Neural progenitor cell (in vitro differentiated cells): ENCODE data around the gene WDFY2. TPM values are rescaled to one million over a fixed set of nuclear protein-coding genes. Genes with fewer than 3 reads are reported as not detected.
"Not testable (repeated sequence)": the region's sequence is repeated elsewhere in the genome, so short reads cannot be mapped to it uniquely, and the experiment has no call there.

ENCODE experiments used
- DNase-seq: peaks from one replicate; pipeline ENCODE4 v3.0.0-alpha.2; 2016; ENCODE audit warnings: low spot score
- H2AFZ ChIP-seq: fragments of 200-600 bp; sonication (generic); replicated peaks from 2 replicates; pipeline ENCODE4 v1.6.1; 2016; ENCODE audit warnings: antibody characterized with exemption
- H3F3A ChIP-seq: fragments of 200-600 bp; sonication (generic); 2 replicates; pipeline ENCODE4 v1.6.1; 2016; ENCODE audit warnings: antibody characterized with exemption, low read depth
- H3K27ac ChIP-seq: fragments of 200-600 bp; sonication (generic); 2 replicates; pipeline ENCODE4 v1.5.1; 2016; ENCODE audit warnings: mild to moderate bottlenecking
- H3K27me3 ChIP-seq: fragments of 200-600 bp; sonication (generic); 2 replicates; pipeline ENCODE4 v1.6.1; 2016; ENCODE audit warnings: mild to moderate bottlenecking, moderate library complexity
- H3K36me3 ChIP-seq: fragments of 200-600 bp; sonication (generic); 2 replicates; pipeline ENCODE4 v1.5.1; 2016
- H3K4me1 ChIP-seq: fragments of 200-600 bp; sonication (generic); 2 replicates; pipeline ENCODE4 v1.6.1; 2016; ENCODE audit warnings: mixed run types
- H3K4me2 ChIP-seq: fragments of 200-600 bp; sonication (generic); 2 replicates; pipeline ENCODE4 v1.6.1; 2016
- H3K4me3 ChIP-seq: fragments of 200-600 bp; sonication (generic); 2 replicates; pipeline ENCODE4 v1.5.1; 2016
- H3K79me2 ChIP-seq: fragments of 200-600 bp; sonication (generic); 2 replicates; pipeline ENCODE4 v1.6.1; 2016; ENCODE audit warnings: low read depth
- H3K9ac ChIP-seq: fragments of 200-600 bp; sonication (generic); 2 replicates; pipeline ENCODE4 v1.6.1; 2016
- H3K9me3 ChIP-seq: fragments of 200-600 bp; sonication (generic); 2 replicates; pipeline ENCODE4 v1.5.1; 2016; ENCODE audit warnings: low read depth
- H4K20me1 ChIP-seq: fragments of 200-600 bp; sonication (generic); 2 replicates; pipeline ENCODE4 v1.6.1; 2016; ENCODE audit warnings: low read depth
- H3K27ac Mint-ChIP-seq: 3 replicates; pipeline ENCODE4 v1.8.0; 2021; ENCODE audit warnings: mixed read lengths
- H3K27me3 Mint-ChIP-seq: 2 replicates; pipeline ENCODE4 v1.8.0; 2022; ENCODE audit warnings: low read depth, mild to moderate bottlenecking, inconsistent platforms, moderate library complexity, mixed read lengths; ENCODE audit not compliant: insufficient read depth
- H3K36me3 Mint-ChIP-seq: 3 replicates; pipeline ENCODE4 v1.8.0; 2021; ENCODE audit warnings: mixed read lengths
- H3K4me1 Mint-ChIP-seq: 3 replicates; pipeline ENCODE4 v1.8.0; 2021; ENCODE audit warnings: mixed read lengths
- H3K4me3 Mint-ChIP-seq: 3 replicates; pipeline ENCODE4 v1.8.0; 2021; ENCODE audit warnings: mild to moderate bottlenecking, moderate library complexity, mixed read lengths
- H3K9me3 Mint-ChIP-seq: 3 replicates; pipeline ENCODE4 v1.8.0; 2020; ENCODE audit warnings: mixed read lengths
- CTCF ChIP-seq: fragments of 200-600 bp; sonication (generic); IDR thresholded peaks from 2 replicates; pipeline ENCODE4 v1.5.1; 2017; ENCODE audit warnings: antibody characterized with exemption, mild to moderate bottlenecking
- EZH2 ChIP-seq: fragments of 200-600 bp; sonication (generic); IDR thresholded peaks from 2 replicates; pipeline ENCODE4 v1.6.1; 2017; ENCODE audit warnings: antibody characterized with exemption, mild to moderate bottlenecking, moderate library complexity
- EZH2phosphoT487 ChIP-seq: fragments of 200-600 bp; sonication (generic); IDR thresholded peaks from 2 replicates; pipeline ENCODE4 v1.6.1; 2017; ENCODE audit warnings: antibody characterized with exemption
- total RNA-seq: library from RNA; depleted of rRNA; stranded (reverse); fragments of >200 nt; gene quantifications from 2 replicates; pipeline ENCODE4 v1.2.3, GENCODE V29; 2015; ENCODE audit warnings: low replicate concordance

The WDFY2 gene
- total RNA-seq, 1 donor from 2014 or later = 18.3 TPM

GRCh38 chr13:51559946-51560735, 24.1 kb upstream of the WDFY2 start:
- Histone ChIP-seq H2AFZ (peak overlapping the region; percentile 35), H3K79me2 (no peaks in the 10 kb centered on the region), H3F3A (no peaks in the 10 kb centered on the region), H3K27me3 (no peaks in the 10 kb centered on the region), H3K9ac (no peak overlapping the region), H3K27ac (no peak overlapping the region), H3K4me2 (no peak overlapping the region), H3K36me3 (no peaks in the 10 kb centered on the region), H3K9me3 (no peaks in the 10 kb centered on the region), H4K20me1 (no peaks in the 10 kb centered on the region), H3K4me1 (no peaks in the 10 kb centered on the region), H3K4me3 (no peak overlapping the region)
- Mint-ChIP-seq H3K27ac (peak overlapping the region; percentile 6), H3K4me1 (peaks cover 3% of the 10 kb centered on the region), H3K9me3 (no peaks in the 10 kb centered on the region), H3K27me3 (peaks cover 2% of the 10 kb centered on the region), H3K36me3 (no peaks in the 10 kb centered on the region), H3K4me3 (no peak overlapping the region)
- no peak for DNase-seq
- TF ChIP-seq EZH2 = no peak
- no peak for TF ChIP-seq CTCF
- TF ChIP-seq EZH2phosphoT487 = no peak

- no peak overlapping the region for H2AFZ ChIP-seq
Observed at GRCh38 chr13:51562011-51562671, 22.1 kb upstream of the WDFY2 start.

GRCh38 chr13:51564252-51564651, 20.0 kb upstream of the WDFY2 start:
- Histone ChIP-seq H2AFZ (no peak overlapping the region), H3K9me3 (no peaks in the 10 kb centered on the region), H3K27me3 (no peaks in the 10 kb centered on the region), H3F3A (no peaks in the 10 kb centered on the region), H4K20me1 (no peaks in the 10 kb centered on the region), H3K4me1 (no peaks in the 10 kb centered on the region), H3K4me2 (no peak overlapping the region), H3K4me3 (no peak overlapping the region), H3K9ac (no peak overlapping the region), H3K79me2 (no peaks in the 10 kb centered on the region), H3K36me3 (peaks cover 3% of the 10 kb centered on the region), H3K27ac (no peak overlapping the region)
- TF ChIP-seq EZH2phosphoT487 = no peak
- H3K36me3 Mint-ChIP-seq = no peaks in the 10 kb centered on the region
- H3K9me3 Mint-ChIP-seq = peaks cover 11% of the 10 kb centered on the region
- peaks cover 2% of the 10 kb centered on the region for H3K27me3 Mint-ChIP-seq
- no peak overlapping the region for H3K4me3 Mint-ChIP-seq
- H3K27ac Mint-ChIP-seq = no peak overlapping the region
- H3K4me1 Mint-ChIP-seq = no peaks in the 10 kb centered on the region
- no peak for DNase-seq

More at GRCh38 chr13:51562011-51562671, 22.1 kb upstream of the WDFY2 start:
- no peaks in the 10 kb centered on the region for H3K4me1 ChIP-seq
- no peak for TF ChIP-seq CTCF
- TF ChIP-seq EZH2phosphoT487 = no peak
- TF ChIP-seq EZH2 = no peak
- H3K4me1 Mint-ChIP-seq = no peaks in the 10 kb centered on the region
- peaks cover 4% of the 10 kb centered on the region for H3K9me3 Mint-ChIP-seq
- no peaks in the 10 kb centered on the region for H3K79me2 ChIP-seq
- H4K20me1 ChIP-seq = no peaks in the 10 kb centered on the region
- H3K27me3 ChIP-seq = no peaks in the 10 kb centered on the region
- H3K27ac ChIP-seq = no peak overlapping the region
- H3K36me3 ChIP-seq = peaks cover 3% of the 10 kb centered on the region
- H3K36me3 Mint-ChIP-seq = no peaks in the 10 kb centered on the region
- no peak overlapping the region for H3K4me3 Mint-ChIP-seq
- H3K27me3 Mint-ChIP-seq = peaks cover 4% of the 10 kb centered on the region
- H3K27ac Mint-ChIP-seq = no peak overlapping the region
- no peak overlapping the region for H3K4me3 ChIP-seq
- no peaks in the 10 kb centered on the region for H3K9me3 ChIP-seq
- H3F3A ChIP-seq = no peaks in the 10 kb centered on the region
- H3K4me2 ChIP-seq = no peak overlapping the region
- H3K9ac ChIP-seq = no peak overlapping the region
- no peak for DNase-seq

- Histone ChIP-seq H2AFZ (no peak overlapping the region), H4K20me1 (no peaks in the 10 kb centered on the region), H3K4me1 (no peaks in the 10 kb centered on the region), H3K9me3 (no peaks in the 10 kb centered on the region), H3K4me3 (no peak overlapping the region), H3F3A (no peaks in the 10 kb centered on the region), H3K27me3 (no peaks in the 10 kb centered on the region), H3K27ac (no peak overlapping the region), H3K4me2 (no peak overlapping the region), H3K9ac (no peak overlapping the region), H3K36me3 (peaks cover 3% of the 10 kb centered on the region), H3K79me2 (no peaks in the 10 kb centered on the region)
- no peak for DNase-seq
- Mint-ChIP-seq H3K4me1 (no peaks in the 10 kb centered on the region), H3K27me3 (peaks cover 2% of the 10 kb centered on the region), H3K9me3 (peaks cover 11% of the 10 kb centered on the region), H3K27ac (no peak overlapping the region), H3K36me3 (no peaks in the 10 kb centered on the region), H3K4me3 (no peak overlapping the region)
- no peak for TF ChIP-seq CTCF
- no peak for TF ChIP-seq EZH2
- no peak for TF ChIP-seq EZH2phosphoT487
Observed at GRCh38 chr13:51564671-51565070, 19.6 kb upstream of the WDFY2 start.

GRCh38 chr13:51569001-51569400, 15.3 kb upstream of the WDFY2 start:
- H3K27me3 Mint-ChIP-seq, H3K4me3 ChIP-seq, H3K27ac Mint-ChIP-seq: not testable (repeated sequence)

More at GRCh38 chr13:51569001-51569400, 15.3 kb upstream of the WDFY2 start:
- not testable (repeated sequence) for H3K4me1 ChIP-seq, DNase-seq, H3K36me3 Mint-ChIP-seq, H4K20me1 ChIP-seq, H3K27ac ChIP-seq, H3K9me3 ChIP-seq, H3K36me3 ChIP-seq, H3K9ac ChIP-seq, H3K79me2 ChIP-seq, H3K4me3 Mint-ChIP-seq, H3K27me3 ChIP-seq, H3K4me2 ChIP-seq, H3F3A ChIP-seq, H2AFZ ChIP-seq, H3K4me1 Mint-ChIP-seq
- H3K9me3 Mint-ChIP-seq = peaks cover 11% of the 10 kb centered on the region
